Renal cortex interstitium (tissue), 11 donors: Measurements from ENCODE around the gene SAMD8. TPM values are rescaled to one million over a fixed set of nuclear protein-coding genes. Genes with fewer than 3 reads are reported as not detected.
"Not testable (repeated sequence)": the region's sequence is repeated elsewhere in the genome, so short reads cannot be mapped to it uniquely, and the experiment has no call there.

Source experiments
- DNase-seq, 11 donors: peaks; one replicate each; pipeline ENCODE4 v3.0.0-alpha.2; 2013; ENCODE audit warnings: low read depth in 9 of 11, low spot score in 4 of 11; ENCODE audit errors: extremely low read depth in 1 of 11
- polyA plus RNA-seq, 3 donors: library from polyadenylated mRNA; unstranded; fragments of 120-200 nt; gene quantifications; one replicate each; pipeline ENCODE4 v1.2.1, GENCODE V29; 2013; ENCODE audit not compliant: insufficient read length in 3 of 3

The SAMD8 gene
- polyA plus RNA-seq, 3 donors, result 12.0 to 15.3 (median 14.5) TPM

DNA sequence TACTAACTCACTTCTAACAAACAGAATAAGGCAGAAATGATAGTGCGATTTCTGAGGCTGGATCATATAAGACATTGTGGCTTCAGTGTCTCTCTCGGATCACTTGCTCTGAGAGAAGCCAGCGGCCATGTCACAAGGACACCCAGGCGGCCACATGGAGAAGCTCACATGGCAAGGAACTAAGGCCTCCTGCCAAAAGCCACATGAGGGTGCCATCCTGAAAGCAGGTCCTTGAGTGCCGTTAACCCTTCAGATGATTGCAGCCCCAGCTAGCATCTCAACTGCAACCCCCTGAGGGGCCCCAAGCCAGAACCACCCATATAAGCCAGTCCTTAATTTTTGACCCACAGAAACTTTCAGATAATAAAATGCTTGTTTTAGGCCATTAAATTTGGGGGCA, 92.3 kb downstream of the SAMD8 start:
- DNase-seq, result no peak

DNA sequence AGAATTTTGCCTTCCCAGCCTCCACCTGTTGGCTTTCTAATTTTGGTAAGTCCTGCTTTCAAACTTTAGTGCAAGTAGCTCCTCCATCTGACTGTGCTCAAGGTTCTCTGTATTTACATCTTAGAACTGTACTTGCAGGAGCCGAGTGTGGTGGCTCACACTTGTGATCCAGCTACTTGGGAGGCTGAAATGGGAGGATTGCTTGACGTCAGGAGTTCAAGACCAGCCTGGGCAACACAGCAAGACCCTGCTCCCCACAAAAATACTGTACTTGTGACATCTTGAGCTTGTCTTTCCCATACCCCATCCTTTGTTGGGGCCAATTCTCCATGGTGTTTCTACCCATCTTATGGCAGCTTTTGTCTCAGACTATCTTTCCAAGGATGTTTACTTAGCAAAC, 94.5 kb downstream of the SAMD8 start:
- no peak for DNase-seq

DNA sequence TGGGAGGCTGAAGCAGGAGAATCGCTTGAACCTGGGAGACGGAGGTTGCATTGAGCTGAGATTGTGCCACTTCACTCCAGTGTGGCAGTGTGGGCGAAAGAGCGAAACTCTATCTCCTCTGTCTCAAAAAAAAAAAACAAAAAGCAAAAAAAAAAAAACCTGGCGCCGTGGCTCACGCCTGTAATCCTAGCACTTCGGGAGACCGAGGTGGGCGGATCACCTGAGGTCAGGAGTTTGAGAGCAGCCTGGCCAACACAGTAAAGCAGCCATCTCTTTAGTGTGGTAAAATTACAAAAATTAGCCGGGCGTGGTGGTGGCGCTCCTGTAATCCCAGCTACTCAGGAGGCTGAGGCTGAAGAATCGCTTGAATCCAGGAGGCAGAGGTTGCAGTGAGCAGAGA, 95.2 kb downstream of the SAMD8 start:
- not testable (repeated sequence) for DNase-seq

DNA sequence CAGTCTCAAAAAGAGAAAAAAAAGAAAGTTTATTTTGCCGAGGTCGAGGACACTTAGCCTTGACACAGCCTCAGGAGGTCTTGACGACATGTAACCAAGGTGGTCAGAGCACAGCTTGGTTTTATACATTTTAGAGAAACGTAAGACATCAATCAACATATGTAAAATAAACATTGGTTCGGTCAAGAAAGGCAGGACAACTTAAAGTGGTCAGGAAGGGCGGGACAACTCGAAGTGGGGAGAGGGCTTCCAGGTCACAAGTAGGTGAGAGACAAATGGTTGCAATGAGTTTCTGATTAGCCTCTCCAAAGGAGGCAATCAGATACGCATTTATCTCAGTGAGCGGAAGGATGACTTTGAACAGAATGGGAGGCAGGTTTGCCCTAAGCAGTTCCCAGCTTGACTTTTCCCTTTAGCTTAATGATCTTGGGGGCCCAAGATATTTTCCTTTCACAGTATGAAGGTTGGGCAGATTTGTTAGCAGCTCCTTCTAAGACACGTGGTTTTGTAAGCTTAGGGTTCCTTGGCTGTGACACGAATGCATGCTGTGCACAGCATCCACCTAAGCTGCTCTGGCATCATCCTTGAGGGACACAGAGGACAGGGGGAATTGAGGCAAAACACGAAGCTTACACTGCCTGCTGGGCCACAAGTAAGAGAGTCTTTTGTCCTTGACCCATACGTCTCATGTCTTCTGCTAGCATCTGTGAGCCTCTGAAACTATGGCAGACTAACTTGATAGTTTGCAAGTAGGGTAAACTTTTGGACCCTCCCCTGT, 95.8 kb downstream of the SAMD8 start:
- DNase-seq, result no peak

DNA sequence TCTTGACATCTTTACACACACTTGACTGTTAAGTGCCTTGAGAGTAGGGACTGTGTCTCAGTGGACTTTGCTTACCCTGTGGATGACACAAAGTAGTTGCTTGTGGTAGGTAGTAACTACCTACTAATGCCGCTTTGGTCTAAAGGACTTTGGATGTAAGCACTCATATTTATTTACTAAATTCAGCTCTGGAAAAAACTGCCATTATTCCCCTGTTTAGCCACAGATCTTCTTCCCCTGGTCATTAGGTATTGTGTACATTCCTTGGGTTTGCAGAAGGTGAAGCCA, 96.3 kb downstream of the SAMD8 start:
- DNase-seq, result no peak

DNA sequence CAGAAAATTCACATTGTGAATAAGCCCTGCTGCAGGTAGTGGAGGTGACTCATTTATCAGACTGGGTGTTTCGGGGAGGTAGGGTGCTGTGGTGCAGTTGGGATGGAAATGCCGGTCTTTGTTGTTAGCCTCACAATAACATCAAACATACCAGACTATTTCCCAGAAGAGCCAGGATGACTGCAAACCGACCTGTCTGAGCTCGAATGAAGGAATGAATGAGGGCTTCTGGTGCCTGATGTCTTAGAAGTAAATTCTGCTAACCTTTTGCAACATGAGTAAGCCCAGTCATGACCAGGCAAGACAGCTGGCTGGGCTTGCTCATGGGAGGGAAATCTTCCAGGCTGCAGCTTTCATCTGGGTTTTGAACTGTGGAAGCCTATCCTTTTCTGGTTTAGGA, 96.7 kb downstream of the SAMD8 start:
- no peak for DNase-seq

DNA sequence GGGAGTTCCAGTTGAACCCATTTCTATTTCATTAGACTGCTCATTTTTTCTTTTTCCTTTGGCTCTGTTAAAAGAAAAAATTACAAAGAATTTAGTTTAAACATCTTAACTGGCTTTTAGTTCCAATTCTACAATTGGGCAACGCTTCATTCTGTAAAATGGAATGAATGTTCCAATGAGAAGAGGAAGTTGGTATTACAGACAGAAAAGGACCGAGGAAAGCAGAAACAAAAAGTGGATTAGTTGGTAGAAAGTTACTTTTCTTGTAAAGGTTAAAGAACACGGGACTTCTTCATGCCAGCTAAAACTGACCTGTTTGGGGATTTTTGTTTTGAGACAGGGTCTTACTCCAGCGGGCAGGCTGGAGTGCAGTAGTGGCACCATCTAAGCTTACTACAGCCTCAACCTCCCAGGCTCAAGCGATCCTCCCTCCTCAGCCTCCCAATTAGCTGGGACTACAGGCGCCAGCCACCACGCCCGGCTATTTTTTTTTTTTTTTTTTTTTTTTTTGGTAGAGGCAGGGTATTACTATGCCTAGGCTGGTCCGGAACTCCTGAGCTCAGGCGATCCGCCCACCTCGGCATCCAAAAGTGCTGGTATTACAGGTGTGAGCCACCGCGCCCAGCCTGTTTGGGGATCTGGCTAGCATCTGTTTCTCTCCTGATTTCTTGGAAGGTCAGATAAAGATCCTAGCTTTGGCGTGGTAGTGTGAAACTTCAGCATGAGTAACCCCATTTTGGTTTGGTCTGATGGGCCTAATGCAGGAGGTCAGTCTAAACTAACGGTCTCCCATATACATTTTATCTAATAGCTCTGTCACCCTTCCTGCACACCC, 97.8 kb downstream of the SAMD8 start:
- DNase-seq, result no peak

DNA sequence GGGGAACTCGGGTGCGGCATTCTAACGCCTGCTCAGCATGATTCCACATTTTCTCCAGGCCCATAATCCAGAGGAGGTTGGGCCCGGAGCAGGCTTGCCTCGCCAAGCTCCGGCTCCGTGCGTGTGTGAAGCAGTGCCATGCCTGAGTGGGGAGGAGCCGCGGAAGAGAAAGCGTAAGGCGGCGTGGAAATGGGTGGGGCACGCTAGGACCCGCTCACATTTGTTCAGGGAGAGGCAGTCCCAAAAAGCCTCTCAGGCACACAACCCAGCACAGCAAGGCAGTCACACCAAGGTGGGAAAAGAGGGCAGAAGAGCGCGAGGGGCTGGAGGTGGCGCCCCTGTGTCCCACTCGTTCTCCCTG, 98.4 kb downstream of the SAMD8 start:
- DNase-seq, result peak in 2 of 11 donors; percentile 45 to 62

DNA sequence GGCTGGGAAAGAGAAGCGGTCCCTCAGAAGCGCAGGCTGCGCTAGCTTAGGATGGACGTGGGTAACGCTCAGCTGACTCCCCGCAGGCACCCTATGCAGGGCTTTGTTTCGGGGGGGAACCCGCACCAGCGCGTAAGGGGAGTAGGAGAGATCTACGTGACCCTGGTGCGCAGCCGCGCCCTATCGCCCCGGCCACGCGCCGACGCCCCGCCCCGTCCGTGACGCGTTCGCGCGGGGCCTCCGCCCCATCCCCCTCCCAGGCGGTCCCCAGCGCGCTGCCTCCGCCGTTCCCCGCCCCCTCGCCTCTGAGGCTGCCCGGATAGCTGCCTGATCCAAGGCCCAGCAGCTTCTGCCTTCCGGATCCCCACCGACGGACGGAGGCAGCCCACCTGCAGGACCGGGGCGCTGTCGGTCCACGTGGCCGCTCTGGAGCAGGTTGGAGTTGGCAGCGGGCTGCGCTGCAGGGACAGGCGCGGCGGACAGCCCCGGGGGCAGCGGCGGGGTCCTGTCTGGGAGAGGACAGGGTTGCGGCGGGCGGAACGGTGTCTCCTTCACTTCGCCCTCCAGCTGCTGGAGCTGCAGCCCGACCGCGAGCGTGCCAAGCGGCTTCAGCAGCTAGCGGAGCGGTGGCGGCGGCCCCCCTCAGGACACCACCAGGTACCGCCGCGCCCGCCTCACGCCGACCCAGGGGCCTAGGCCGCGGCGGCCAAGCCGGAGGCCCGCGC, 99.0 kb downstream of the SAMD8 start, which contains the start of gene VDAC2:
Gene VDAC2, plus strand, starts transcription at position 515 of the 725 bp plus-strand sequence. CDS start 363 bp downstream, outside the sequence.
- peak; percentile 71 to 89 (median 86) for DNase-seq

DNA sequence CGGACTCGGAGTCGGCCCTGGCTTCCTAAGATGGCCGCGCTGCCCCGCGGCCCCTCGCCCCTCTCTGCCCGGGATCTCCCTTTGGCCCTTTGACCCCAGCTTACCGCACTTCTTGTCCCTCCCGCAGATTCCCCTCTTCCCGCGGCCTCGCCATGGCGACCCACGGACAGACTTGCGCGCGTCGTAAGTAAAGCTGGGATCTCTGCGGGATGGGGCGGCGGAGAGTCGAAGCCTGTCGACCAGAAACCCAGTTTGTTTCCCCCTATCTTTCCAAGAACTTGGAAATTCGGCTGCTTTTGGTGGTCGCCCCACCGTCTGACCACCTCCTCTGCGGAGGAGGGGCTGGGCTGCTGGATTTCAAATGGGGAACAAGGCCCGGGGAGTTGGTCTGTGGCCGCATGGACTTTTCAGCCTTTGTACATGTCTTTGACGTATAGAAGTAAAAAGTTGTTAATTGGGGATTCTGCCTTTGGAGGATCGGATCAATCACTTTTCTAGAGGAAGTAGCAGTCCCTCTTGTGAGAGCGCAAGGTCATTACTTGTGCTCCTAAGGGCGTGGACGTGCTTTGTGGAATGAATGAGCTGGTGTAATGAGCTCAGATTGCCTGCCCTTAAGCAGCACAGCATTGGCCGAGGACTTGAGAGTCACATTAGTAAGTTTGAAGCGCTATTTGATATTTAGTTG, 99.7 kb downstream of the SAMD8 start:
- no peak for DNase-seq

DNA sequence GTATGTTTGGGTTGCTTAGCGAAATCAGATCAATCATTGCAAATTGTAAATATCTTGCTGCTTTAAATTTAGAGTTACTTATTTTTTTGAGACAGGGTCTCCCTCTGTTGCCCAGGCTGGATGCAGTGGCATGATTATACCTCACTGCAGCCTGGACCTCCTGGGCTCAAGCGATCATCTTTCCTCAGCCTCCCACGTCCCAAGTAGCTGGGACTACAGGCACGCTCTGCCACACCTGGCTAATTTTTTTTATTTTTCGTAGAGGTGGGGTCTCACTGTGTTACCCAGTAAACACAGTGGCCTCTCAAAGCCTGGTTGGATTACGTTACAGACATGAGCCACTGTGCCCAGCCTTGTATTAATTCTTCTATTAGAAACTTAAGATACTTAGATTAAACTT, 100.9 kb downstream of the SAMD8 start:
- peak in 1 of 11 donors; percentile 53 for DNase-seq

DNA sequence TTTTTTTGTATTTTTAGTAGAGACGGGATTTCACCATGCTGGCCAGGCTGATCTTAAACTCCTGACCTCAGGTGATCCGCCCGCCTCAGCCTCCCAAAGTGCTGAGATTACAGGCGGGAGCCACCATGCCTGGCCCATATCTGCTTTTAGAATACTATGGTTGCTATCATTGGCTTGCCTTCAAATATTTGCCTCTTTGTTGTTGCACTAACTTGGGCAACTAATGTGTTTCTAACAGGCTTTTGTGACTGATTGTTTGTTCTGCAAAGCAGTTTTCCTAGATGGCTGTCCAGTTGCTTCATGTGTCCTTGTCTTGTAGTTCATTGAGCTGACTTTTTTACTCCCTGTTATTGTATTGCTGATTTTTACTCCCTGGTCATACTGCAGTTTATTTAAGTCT, 108.8 kb downstream of the SAMD8 start:
- no peak for DNase-seq

DNA sequence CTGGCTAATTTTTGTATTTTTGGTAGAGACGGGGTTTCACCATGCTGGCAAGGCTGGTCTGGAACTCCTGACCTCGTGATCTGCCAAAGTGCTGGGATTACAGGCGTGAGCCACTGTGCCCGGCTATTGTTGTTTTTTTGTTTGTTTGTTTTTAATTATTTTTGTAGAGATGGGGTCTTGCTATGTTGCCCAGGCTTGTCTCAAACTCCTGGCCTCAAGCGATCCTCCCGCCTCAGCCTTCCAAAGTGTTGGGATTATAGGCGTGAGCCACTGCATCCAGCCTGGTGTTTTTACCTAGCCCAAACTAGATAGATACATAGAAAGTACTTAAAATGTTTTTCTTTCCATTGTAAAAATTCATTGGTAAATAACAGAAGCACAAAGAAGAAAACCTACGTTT, 110.0 kb downstream of the SAMD8 start:
- not testable (repeated sequence) for DNase-seq

DNA sequence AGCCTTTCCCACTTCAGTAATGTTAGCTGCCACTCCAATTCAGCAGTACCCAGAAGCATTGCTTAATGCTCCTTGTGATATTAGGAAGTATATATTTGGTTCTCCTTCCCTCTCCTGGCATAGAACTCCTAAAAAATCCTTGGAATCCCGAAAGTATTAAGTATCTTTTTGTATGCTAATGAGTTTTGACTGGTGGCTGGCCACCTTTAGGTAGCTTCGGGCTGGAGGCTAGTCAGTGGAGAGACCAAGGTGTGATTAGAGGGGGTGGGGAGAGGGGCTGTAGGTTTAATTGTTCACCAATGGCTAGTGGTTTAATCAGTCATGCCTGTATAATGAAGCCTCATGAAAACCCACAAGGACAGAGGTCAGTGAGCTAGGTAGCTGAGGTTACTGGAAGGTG, 112.1 kb downstream of the SAMD8 start:
- DNase-seq, result no peak

DNA sequence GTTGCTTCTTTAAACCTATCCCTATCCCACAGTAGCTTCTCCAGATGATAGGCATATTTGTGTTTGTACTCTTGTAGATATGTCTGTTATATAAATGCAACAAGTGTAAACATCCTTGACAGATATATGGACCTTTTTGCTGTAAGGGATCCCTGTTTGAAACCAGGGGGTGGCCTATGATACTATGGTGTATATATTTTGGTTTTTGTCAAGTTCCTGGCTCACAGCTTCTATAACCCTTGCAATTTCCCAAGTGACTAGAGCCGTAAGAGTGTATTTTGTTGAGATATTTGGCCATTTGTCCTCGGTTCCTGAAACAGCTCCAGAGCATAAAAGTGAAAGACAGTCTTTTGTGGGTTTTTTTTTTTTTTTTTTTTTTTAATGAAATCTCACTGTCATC, 114.6 kb downstream of the SAMD8 start:
- DNase-seq, result no peak

DNA sequence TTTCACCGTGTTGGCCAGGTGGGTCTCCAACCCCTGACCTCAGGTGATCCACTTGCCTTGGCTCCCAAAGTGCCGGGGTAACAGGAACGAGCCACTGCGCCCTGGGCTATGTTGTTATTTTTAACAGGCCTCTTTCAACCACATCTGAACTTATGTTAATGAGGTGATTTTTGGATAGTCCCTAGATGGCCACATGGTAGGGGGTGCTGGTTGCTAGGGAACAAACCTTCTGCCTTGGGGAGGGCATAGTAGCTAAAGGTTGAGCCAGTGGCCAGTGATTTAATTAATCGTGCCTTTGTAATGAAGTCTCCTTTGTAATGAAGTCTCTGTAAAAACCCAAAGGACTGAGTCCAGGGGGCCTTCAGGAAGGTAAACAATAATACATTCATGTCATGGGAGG, 115.2 kb downstream of the SAMD8 start:
- no peak for DNase-seq

DNA sequence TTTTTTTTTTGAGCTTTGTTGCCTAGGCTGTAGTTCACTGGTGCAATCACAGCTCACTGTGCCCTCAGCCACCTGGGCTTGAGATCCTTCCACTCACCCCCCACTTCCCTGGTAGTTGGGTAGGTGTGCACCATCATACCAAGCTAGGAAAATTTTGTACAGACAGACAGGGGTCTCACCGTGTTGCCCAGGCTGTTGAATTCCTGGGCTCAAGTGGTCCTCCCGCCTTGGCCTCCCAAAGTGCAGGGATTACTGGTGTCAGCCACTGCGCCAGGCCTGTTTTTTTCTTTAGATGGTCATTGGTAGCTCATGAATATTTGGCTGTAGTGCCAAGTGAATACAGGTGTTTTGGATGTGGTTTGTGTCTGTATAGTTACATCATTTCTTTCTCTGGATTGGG, 116.8 kb downstream of the SAMD8 start:
- no peak for DNase-seq

DNA sequence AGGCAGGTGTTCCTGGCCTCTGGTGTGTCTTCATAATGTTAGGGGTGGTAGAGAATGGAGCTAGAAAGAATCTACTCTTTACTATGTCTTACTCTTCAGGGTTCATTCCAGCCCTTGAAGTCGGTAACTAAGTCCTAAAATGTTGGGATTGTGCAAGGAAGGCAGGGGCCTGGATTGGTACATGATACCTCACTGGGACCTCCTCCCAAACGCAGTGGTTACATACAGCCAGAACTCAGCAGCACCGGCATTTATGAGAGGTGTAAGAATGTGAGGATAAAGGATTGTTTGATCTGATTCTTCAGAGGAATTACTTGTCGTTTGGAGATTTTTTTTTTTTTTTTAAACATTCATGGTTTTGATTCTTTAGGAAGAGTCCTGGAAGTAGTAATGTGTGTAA, 117.4 kb downstream of the SAMD8 start:
- DNase-seq, result no peak

DNA sequence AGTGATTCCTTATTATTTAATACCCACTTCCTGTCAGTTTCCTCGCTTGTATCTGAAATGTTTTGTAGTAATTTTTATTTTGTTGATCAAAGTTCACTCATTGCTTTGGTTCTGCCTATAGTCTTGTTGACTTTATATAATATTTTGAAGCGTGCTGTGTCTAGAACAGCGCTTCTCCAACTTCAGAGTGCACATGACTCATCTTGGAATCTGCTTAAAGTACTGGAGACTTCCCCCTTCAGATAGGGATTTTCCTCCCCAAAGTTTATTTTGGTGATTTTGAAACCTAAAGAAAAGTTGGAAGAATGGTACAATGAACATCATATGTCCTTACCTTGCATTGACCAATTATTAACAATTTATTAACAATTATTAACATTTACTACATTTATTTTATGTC, 118.5 kb downstream of the SAMD8 start:
- no peak for DNase-seq
